ENCODE data around the gene HEBP1.

HEBP1 gene

GRCh38 chr12:12986775-12987331 lies 13.2 kb downstream of the HEBP1 start:
- no peak for TF ChIP-seq EZH2phosphoT487 (IDR thresholded peaks at IDR 0.05; ENCODE audit: borderline replicate concordance, low read length)
- no peak for TF ChIP-seq CTCF (IDR thresholded peaks at IDR 0.05; ENCODE audit: low read depth, low read length, poor library complexity, severe bottlenecking)
- Histone ChIP-seq H3K4me1 (ENCODE audit: control insufficient read depth, low read length) (no peaks in the 10 kb centered on the region), H3K4me2 (ENCODE audit: low read length) (no peak overlapping the region), H3K4me3 (ENCODE audit: low read length) (no peak overlapping the region), H4K20me1 (ENCODE audit: control insufficient read depth, insufficient read depth, low read depth, low read length) (no peaks in the 10 kb centered on the region), H3K79me2 (ENCODE audit: control insufficient read depth, low read length) (no peaks in the 10 kb centered on the region), H3K27me3 (ENCODE audit: control insufficient read depth, low read length) (peaks cover 9% of the 10 kb centered on the region), H3K36me3 (ENCODE audit: control insufficient read depth, low read length) (no peaks in the 10 kb centered on the region), H3K9me2 (replicated peaks; ENCODE audit: control insufficient read depth, low read length) (no peaks in the 10 kb centered on the region), H3K27ac (ENCODE audit: low read depth, low read length) (no peak overlapping the region), H3K9me3 (ENCODE audit: control insufficient read depth, insufficient read depth, low read length) (no peaks in the 10 kb centered on the region), H3F3A (ENCODE audit: control insufficient read depth, insufficient read depth) (no peaks in the 10 kb centered on the region)

GRCh38 chr12:12985817-12986408 lies 14.2 kb downstream of the HEBP1 start:
- Histone ChIP-seq H3K27me3 (ENCODE audit: control insufficient read depth, low read length) (peaks cover 4% of the 10 kb centered on the region; the same call in 1 of the 2 replicates), H3K4me3 (ENCODE audit: low read length) (no peak overlapping the region), H3K79me2 (ENCODE audit: control insufficient read depth, low read length) (no peaks in the 10 kb centered on the region), H3K4me1 (ENCODE audit: control insufficient read depth, low read length) (no peaks in the 10 kb centered on the region), H4K20me1 (ENCODE audit: control insufficient read depth, insufficient read depth, low read depth, low read length) (no peaks in the 10 kb centered on the region), H3F3A (ENCODE audit: control insufficient read depth, insufficient read depth) (no peaks in the 10 kb centered on the region), H3K27ac (ENCODE audit: low read depth, low read length) (no peak overlapping the region), H3K9me3 (ENCODE audit: control insufficient read depth, insufficient read depth, low read length) (no peaks in the 10 kb centered on the region), H3K36me3 (ENCODE audit: control insufficient read depth, low read length) (no peaks in the 10 kb centered on the region), H3K9me2 (replicated peaks; ENCODE audit: control insufficient read depth, low read length) (no peaks in the 10 kb centered on the region), H3K4me2 (ENCODE audit: low read length) (no peak overlapping the region)
- peak; percentile 62 for TF ChIP-seq CTCF (IDR thresholded peaks at IDR 0.05; ENCODE audit: low read depth, low read length, poor library complexity, severe bottlenecking)
- no peak for TF ChIP-seq EZH2phosphoT487 (IDR thresholded peaks at IDR 0.05; ENCODE audit: borderline replicate concordance, low read length)

- no peak overlapping the region for H3K4me3 ChIP-seq (ENCODE audit: low read length)
- no peaks in the 10 kb centered on the region for H4K20me1 ChIP-seq (ENCODE audit: control insufficient read depth, insufficient read depth, low read depth, low read length)
- TF ChIP-seq EZH2phosphoT487 (IDR thresholded peaks at IDR 0.05; ENCODE audit: borderline replicate concordance, low read length) (no peak), CTCF (IDR thresholded peaks at IDR 0.05; ENCODE audit: low read depth, low read length, poor library complexity, severe bottlenecking) (no peak)
- H3K4me2 ChIP-seq (ENCODE audit: low read length) = no peak overlapping the region
- no peaks in the 10 kb centered on the region for H3K4me1 ChIP-seq (ENCODE audit: control insufficient read depth, low read length)
- no peaks in the 10 kb centered on the region for H3K9me2 ChIP-seq (replicated peaks; ENCODE audit: control insufficient read depth, low read length)
- H3K27ac ChIP-seq (ENCODE audit: low read depth, low read length) = no peak overlapping the region
- H3F3A ChIP-seq (ENCODE audit: control insufficient read depth, insufficient read depth) = no peaks in the 10 kb centered on the region
- H3K9me3 ChIP-seq (ENCODE audit: control insufficient read depth, insufficient read depth, low read length) = no peaks in the 10 kb centered on the region
- H3K36me3 ChIP-seq (ENCODE audit: control insufficient read depth, low read length) = no peaks in the 10 kb centered on the region
- peaks cover 3% of the 10 kb centered on the region; the same call in 1 of the 2 replicates for H3K27me3 ChIP-seq (ENCODE audit: control insufficient read depth, low read length)
- H3K79me2 ChIP-seq (ENCODE audit: control insufficient read depth, low read length) = no peaks in the 10 kb centered on the region
These were observed 15.9 kb downstream of the HEBP1 start for GRCh38 chr12:12984149-12984548.

All from DOHH2 (cell line).